Fibroblast of lung (primary cell): ENCODE data around the gene KRT85.

Source experiments
- EZH2 ChIP-seq: IDR thresholded peaks from 2 replicates; pipeline ENCODE4 v1.5.1; 2012; ENCODE audit warnings: low read length, control low read depth, mild to moderate bottlenecking; ENCODE audit errors: missing control alignments
- TF ChIP-seq, protein P1 (sequence below), 2 donors: IDR thresholded peaks in 1 of 2; conservative IDR thresholded peaks in 1 of 2; 1 replicate in 1 of 2; 2 replicates in 1 of 2; pipeline ENCODE4 v1.5.1; 2011 to 2012; ENCODE audit warnings: low read length in 2 of 2, control low read depth in 1 of 2, inconsistent platforms in 1 of 2, low read depth in 1 of 2, mild to moderate bottlenecking in 1 of 2

DNA sequence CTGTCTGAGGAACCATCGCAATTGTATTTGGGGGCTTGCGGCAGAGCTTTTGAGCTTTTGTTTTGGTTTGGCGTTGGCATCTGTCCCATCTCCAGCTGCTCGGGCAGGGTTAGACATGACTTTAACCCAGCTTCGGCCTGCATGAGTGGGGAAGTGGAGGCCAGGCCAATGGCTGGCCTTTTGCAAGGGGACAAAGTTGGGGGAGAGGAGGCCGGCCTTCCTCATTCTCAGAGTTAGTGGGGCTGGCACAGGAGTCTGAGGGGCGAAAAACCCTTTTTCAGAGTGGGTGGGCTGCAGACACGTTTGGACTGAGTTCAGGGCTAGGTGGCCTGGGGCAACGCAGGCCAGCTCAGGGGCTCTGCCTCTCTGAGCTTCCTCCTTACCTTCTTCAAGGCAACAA lies 33.6 kb upstream of the KRT85 start:
- TF ChIP-seq, protein P1, sequence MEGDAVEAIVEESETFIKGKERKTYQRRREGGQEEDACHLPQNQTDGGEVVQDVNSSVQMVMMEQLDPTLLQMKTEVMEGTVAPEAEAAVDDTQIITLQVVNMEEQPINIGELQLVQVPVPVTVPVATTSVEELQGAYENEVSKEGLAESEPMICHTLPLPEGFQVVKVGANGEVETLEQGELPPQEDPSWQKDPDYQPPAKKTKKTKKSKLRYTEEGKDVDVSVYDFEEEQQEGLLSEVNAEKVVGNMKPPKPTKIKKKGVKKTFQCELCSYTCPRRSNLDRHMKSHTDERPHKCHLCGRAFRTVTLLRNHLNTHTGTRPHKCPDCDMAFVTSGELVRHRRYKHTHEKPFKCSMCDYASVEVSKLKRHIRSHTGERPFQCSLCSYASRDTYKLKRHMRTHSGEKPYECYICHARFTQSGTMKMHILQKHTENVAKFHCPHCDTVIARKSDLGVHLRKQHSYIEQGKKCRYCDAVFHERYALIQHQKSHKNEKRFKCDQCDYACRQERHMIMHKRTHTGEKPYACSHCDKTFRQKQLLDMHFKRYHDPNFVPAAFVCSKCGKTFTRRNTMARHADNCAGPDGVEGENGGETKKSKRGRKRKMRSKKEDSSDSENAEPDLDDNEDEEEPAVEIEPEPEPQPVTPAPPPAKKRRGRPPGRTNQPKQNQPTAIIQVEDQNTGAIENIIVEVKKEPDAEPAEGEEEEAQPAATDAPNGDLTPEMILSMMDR (conservative IDR thresholded peaks at IDR 0.05 in 1 of 2, IDR thresholded peaks at IDR 0.05 in 1 of 2; ENCODE audit: low read depth in 1 of 2, low read length in 2 of 2): no peak
- TF ChIP-seq EZH2: no peak
